Activated naive CD8-positive, alpha-beta T cell treated with anti-CD3 and anti-CD28 coated beads, Interleukin-2, amount 50 U/mL, for 24 hours (primary cell): ENCODE data around the gene NRN1L.
A peak's percentile ranks its signal among the peaks of the same experiment; 100 is the strongest.

ENCODE experiments used
- ATAC-seq: fragments of 150-1000 bp; cut with Tn5 transposase; one replicate; pipeline ENCODE4 v1.10.0; 2021
- DNase-seq: peaks from one replicate; pipeline ENCODE4 v3.0.0; 2021
- H3K27ac Mint-ChIP-seq: one replicate; pipeline ENCODE4 v1.8.0; 2021; ENCODE audit warnings: mild to moderate bottlenecking, mixed read lengths
- H3K27me3 Mint-ChIP-seq: one replicate; pipeline ENCODE4 v1.8.0; 2021; ENCODE audit warnings: mixed read lengths
- H3K36me3 Mint-ChIP-seq: one replicate; pipeline ENCODE4 v1.8.0; 2021; ENCODE audit warnings: low read depth, mixed read lengths
- H3K4me1 Mint-ChIP-seq: one replicate; pipeline ENCODE4 v1.8.0; 2021; ENCODE audit warnings: mixed read lengths
- H3K4me3 Mint-ChIP-seq: one replicate; pipeline ENCODE4 v1.8.0; 2021; ENCODE audit warnings: mild to moderate bottlenecking, moderate library complexity, mixed read lengths
- H3K9me3 Mint-ChIP-seq: one replicate; pipeline ENCODE4 v1.8.0; 2021; ENCODE audit warnings: mixed read lengths

The NRN1L gene

DNA sequence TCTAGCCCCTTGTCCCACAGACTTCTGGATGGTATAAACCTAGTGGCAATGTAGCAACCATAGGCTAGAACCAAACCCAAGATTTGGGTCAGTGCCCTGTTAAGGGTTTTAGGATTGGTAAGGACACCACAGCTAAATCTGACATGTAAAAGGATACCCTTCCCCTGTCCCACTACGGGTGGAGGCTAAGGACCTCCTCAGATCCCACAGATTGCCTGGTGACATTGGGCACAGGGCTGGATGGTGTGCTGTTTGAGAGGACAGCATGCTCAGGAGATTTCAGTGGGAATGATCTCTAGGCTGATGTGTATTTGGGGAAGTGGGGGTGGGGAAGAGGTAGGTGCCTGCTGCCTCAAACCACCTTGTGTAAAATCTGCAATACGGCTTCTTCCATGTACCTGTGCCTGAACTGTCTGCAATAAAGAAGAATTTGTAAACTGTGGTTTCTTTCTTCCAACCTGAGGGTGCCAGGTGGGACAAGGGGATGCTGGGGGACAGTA, 12.5 kb upstream of the NRN1L start:
- ATAC-seq (no peak), DNase-seq (no peak)
- Mint-ChIP-seq H3K4me3 (peak overlapping the region; percentile 83), H3K27me3 (no peaks in the 10 kb centered on the region), H3K27ac (peak overlapping the region; percentile 72), H3K9me3 (no peaks in the 10 kb centered on the region), H3K4me1 (peaks cover 25% of the 10 kb centered on the region), H3K36me3 (peaks cover 11% of the 10 kb centered on the region)

DNA sequence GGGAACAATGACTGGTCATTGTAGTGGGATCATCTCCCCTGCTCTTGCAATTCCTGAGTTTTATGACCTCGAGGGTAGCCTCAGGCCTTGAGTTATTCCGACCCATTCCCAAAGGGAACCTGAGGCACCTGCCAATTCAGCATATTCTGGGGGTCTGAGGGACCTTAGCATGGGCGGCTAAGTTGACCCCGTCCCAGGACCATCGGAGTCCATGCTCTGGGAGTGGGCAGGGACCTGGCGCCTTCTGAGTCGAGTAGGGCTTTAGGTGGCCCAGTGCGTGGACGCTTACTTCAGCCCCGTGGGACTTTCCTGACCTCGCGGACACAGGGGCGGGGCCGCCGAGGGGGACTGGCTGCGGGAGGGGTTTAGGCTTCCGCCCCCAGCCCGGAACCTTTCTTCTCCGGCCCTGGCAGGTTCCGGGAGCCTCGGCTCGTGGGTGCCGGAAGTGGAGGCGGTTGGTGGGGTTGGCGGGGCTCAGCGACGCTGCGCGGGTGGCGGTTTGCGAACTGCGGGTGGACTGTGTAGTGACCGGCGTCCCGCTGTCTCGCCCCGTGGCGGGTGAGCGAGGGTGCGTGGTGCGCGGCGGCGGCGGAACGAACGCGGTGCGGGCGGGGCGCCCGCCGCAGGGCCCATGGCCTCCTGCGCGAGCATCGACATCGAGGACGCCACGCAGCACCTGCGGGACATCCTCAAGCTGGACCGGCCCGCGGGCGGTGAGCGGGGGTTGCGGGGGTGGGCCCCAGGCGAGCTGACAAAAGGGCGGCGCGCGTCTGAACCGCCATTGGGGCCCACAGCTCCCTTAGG, 11.9 kb upstream of the NRN1L start, which contains the start of gene EDC4:
EDC4 (plus strand) TSS at position 422 of the 804 bp plus-strand sequence; CDS start at position 632, 210 bp downstream.
- no peaks in the 10 kb centered on the region for H3K9me3 Mint-ChIP-seq
- ATAC-seq = peak; percentile 91
- peaks cover 16% of the 10 kb centered on the region for H3K36me3 Mint-ChIP-seq
- H3K4me1 Mint-ChIP-seq = peaks cover 25% of the 10 kb centered on the region
- no peaks in the 10 kb centered on the region for H3K27me3 Mint-ChIP-seq
- DNase-seq = peak; percentile 92
- peak within 1 kb of the TSS; percentile 87 for H3K27ac Mint-ChIP-seq
- peak within 1 kb of the TSS; percentile 83 for H3K4me3 Mint-ChIP-seq

DNA sequence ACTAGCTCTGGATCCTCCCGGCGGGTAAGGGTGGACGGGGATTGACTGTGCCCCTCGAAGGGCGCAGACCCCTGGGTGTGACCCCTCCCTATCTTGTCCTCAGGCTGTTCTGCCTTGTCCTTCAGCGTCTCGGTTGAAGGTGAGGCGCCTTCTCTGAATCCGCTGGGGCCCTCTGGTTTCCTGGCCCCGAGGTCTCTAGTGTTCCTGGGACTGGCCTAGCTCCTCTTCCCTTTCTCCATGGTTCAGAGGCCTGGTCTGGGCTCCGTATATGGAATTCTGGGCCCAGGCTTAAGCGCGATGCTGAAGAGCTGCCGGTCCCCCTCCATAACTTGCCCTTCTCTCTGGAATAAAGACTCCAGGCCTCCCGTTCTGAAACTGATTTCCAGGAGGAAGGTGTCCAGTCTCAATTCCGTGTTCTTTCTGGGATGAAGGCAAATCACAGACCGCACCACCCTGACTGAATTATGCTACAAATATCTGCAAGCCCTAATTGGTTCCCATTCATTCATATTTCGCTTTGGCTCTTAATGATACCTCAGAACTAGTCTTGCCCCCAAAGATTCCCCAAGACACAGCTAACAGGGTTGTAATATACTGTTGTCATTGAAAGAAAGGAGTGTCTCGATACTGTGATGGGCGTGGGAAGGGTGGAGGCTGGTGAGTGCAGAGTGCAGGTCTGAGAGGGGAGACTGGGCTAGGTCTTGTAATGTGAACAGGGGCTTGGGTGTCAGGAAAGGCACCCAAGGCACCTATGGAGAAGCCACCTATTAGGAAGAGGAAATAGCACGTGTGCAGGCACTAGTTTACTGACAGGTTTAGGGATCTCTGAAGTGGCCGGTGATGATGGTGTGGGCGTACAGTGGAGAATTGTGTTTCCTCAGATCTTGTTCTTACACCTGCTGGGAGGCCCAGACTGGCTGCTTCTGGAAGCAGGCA, 11.0 kb upstream of the NRN1L start:
- peak overlapping the region; percentile 83 for H3K4me3 Mint-ChIP-seq
- DNase-seq (peak; percentile 8), ATAC-seq (no peak)
- peaks cover 25% of the 10 kb centered on the region for H3K4me1 Mint-ChIP-seq
- no peaks in the 10 kb centered on the region for H3K9me3 Mint-ChIP-seq
- H3K27ac Mint-ChIP-seq = peak overlapping the region; percentile 87
- peaks cover 20% of the 10 kb centered on the region for H3K36me3 Mint-ChIP-seq
- no peaks in the 10 kb centered on the region for H3K27me3 Mint-ChIP-seq

DNA sequence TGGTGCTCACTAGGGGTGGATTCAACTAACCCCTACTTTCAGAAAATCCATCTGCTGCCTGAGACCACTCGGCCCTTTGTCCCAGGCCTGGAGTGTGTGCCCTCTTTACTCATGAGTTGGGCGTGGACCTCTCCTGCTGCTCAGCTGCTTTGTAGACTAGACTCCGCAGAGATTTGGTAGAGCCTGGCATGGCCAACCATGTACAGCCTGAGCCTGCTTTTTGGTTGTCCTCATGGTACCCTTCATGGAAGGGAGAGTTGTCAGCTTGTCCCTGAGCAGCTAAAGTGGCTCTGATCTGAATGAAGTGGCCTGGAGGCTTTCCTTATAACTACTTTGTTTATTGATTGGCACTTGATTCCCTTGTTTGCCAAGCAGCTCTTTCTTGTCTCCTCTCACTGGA, 10.3 kb upstream of the NRN1L start:
- Mint-ChIP-seq H3K9me3 (no peaks in the 10 kb centered on the region), H3K36me3 (peaks cover 21% of the 10 kb centered on the region), H3K27ac (peak overlapping the region; percentile 87), H3K4me1 (peaks cover 25% of the 10 kb centered on the region), H3K4me3 (peak overlapping the region; percentile 83), H3K27me3 (no peaks in the 10 kb centered on the region)
- no peak for ATAC-seq
- no peak for DNase-seq

DNA sequence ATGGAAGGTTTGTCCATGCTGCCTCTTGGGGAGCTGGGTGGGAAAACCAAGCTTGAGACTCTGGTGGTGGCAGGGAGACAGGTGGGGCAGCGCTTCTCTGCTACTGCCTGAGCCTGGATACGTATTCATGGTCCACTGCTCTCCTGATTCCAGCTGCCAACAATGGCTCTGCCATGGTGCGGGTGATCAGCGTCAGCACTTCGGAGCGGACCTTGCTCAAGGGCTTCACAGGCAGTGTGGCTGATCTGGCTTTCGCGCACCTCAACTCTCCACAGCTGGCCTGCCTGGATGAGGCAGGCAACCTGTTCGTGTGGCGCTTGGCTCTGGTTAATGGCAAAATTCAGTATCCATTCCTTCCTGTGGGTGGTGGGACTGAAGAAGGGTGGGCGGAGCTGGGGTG, 7.6 kb upstream of the NRN1L start:
- ATAC-seq (no peak), DNase-seq (no peak)
- H3K27ac Mint-ChIP-seq = no peak overlapping the region
- H3K27me3 Mint-ChIP-seq = no peaks in the 10 kb centered on the region
- H3K4me1 Mint-ChIP-seq = peaks cover 25% of the 10 kb centered on the region
- no peaks in the 10 kb centered on the region for H3K9me3 Mint-ChIP-seq
- no peak overlapping the region for H3K4me3 Mint-ChIP-seq
- H3K36me3 Mint-ChIP-seq = peaks cover 13% of the 10 kb centered on the region

DNA sequence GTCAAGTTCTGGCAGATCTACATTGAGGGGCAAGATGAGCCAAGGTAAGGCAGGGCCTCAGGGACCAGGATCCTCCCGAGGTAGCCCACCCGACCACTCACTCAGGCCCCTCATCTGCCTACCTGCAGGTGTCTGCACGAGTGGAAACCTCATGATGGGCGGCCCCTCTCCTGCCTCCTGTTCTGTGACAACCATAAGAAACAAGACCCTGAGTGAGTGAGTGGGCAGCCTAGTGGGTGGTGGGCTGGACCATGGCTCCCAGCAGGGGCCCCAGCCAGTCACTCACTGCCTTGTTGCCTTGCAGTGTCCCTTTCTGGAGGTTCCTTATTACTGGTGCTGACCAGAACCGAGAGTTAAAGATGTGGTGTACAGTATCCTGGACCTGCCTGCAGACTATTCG, 6.5 kb upstream of the NRN1L start:
- Mint-ChIP-seq H3K4me3 (no peak overlapping the region), H3K27me3 (no peaks in the 10 kb centered on the region), H3K4me1 (peaks cover 20% of the 10 kb centered on the region), H3K9me3 (no peaks in the 10 kb centered on the region), H3K36me3 (peaks cover 15% of the 10 kb centered on the region), H3K27ac (no peak overlapping the region)
- no peak for DNase-seq
- no peak for ATAC-seq

DNA sequence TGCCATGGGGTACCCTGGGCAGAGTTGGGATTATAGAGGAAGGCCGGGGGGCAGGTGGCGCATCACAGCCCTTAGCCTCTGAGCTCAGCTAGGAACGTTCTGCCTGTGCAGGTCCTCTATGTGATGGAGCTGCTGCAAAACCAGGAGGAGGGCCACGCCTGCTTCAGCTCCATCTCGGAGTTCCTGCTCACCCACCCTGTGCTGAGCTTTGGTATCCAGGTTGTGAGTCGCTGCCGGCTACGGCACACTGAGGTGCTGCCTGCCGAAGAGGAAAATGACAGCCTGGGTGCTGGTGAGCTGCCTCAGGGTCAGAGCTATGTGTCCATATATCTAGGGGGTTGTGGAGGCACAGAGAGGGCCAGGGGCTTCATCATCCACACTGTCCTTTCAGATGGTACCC, 5.8 kb upstream of the NRN1L start:
- no peaks in the 10 kb centered on the region for H3K27me3 Mint-ChIP-seq
- DNase-seq (no peak), ATAC-seq (no peak)
- H3K9me3 Mint-ChIP-seq = no peaks in the 10 kb centered on the region
- H3K4me1 Mint-ChIP-seq = peaks cover 17% of the 10 kb centered on the region
- H3K4me3 Mint-ChIP-seq = no peak overlapping the region
- H3K27ac Mint-ChIP-seq = no peak overlapping the region
- H3K36me3 Mint-ChIP-seq = peaks cover 15% of the 10 kb centered on the region

DNA sequence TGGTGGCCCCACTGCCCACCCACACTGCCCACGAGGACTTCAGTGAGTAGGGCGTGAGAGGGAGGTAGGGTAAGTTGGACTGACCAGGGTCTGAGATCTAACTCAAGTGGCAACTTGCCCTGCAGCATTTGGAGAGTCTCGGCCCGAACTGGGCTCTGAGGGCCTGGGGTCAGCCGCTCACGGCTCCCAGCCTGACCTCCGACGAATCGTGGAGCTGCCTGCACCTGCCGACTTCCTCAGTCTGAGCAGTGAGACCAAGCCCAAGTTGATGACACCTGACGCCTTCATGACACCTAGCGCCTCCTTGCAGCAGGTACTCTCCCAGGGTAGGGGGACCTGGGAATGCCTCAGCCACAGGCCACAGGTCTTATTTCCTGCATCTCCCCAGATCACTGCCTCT, 5.2 kb upstream of the NRN1L start:
- Mint-ChIP-seq H3K27ac (no peak overlapping the region), H3K4me1 (peaks cover 11% of the 10 kb centered on the region), H3K4me3 (no peak overlapping the region), H3K27me3 (no peaks in the 10 kb centered on the region), H3K36me3 (peaks cover 17% of the 10 kb centered on the region), H3K9me3 (no peaks in the 10 kb centered on the region)
- ATAC-seq (no peak), DNase-seq (no peak)

DNA sequence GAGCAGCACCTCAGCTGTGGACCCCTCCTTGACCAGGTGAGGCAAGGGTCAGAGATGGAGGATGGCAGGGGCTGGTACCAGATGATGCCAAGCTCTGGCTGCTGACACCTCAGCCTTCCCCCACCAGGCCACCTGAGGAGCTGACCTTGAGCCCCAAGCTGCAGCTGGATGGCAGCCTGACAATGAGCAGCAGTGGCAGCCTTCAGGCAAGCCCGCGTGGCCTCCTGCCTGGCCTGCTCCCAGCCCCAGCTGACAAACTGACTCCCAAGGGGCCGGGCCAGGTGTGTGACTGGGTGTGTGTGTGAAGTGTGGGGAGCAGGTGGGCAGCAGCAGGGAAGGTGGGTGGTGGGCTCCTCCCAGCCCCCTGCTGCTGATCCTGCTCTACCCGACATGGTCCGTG, 4.7 kb upstream of the NRN1L start:
- no peak for DNase-seq
- Mint-ChIP-seq H3K4me3 (no peak overlapping the region), H3K9me3 (no peaks in the 10 kb centered on the region), H3K27me3 (no peaks in the 10 kb centered on the region), H3K36me3 (peaks cover 18% of the 10 kb centered on the region), H3K27ac (no peak overlapping the region), H3K4me1 (peaks cover 7% of the 10 kb centered on the region)
- no peak for ATAC-seq

DNA sequence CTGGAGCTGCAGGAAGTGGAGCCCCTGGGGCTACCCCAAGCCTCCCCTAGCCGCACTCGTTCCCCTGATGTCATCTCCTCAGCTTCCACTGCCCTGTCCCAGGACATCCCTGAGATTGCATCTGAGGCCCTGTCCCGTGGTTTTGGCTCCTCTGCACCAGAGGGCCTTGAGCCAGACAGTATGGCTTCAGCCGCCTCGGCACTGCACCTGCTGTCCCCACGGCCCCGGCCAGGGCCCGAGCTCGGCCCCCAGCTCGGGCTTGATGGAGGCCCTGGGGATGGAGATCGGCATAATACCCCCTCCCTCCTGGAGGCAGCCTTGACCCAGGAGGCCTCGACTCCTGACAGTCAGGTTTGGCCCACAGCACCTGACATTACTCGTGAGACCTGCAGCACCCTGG, 4.1 kb upstream of the NRN1L start:
- no peak overlapping the region for H3K27ac Mint-ChIP-seq
- no peaks in the 10 kb centered on the region for H3K9me3 Mint-ChIP-seq
- ATAC-seq = no peak
- H3K27me3 Mint-ChIP-seq = no peaks in the 10 kb centered on the region
- no peak overlapping the region for H3K4me3 Mint-ChIP-seq
- H3K36me3 Mint-ChIP-seq = peaks cover 18% of the 10 kb centered on the region
- H3K4me1 Mint-ChIP-seq = peaks cover under 1% of the 10 kb centered on the region
- no peak for DNase-seq

DNA sequence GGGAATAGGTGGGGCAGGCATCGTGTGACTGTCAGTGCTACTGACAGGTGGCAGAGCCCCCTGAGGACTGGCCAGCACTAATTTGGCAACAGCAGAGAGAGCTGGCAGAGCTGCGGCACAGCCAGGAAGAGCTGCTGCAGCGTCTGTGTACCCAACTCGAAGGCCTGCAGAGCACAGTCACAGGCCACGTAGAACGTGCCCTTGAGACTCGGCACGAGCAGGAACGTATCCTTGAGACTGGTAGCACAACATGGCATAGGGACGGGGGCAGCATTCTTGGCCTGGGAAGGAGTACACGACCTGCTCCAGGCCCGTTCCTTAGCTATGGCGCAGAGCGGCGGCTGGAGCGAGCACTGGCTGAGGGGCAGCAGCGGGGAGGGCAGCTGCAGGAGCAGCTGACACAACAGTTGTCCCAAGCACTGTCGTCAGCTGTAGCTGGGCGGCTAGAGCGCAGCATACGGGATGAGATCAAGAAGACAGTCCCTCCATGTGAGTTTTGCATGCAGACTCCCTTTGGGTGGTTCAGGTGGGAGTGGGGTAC, 3.0 kb upstream of the NRN1L start:
- ATAC-seq (no peak), DNase-seq (no peak)
- H3K27ac Mint-ChIP-seq = no peak overlapping the region
- no peaks in the 10 kb centered on the region for H3K9me3 Mint-ChIP-seq
- H3K27me3 Mint-ChIP-seq = no peaks in the 10 kb centered on the region
- H3K4me3 Mint-ChIP-seq = no peak overlapping the region
- no peaks in the 10 kb centered on the region for H3K4me1 Mint-ChIP-seq
- peaks cover 18% of the 10 kb centered on the region for H3K36me3 Mint-ChIP-seq

DNA sequence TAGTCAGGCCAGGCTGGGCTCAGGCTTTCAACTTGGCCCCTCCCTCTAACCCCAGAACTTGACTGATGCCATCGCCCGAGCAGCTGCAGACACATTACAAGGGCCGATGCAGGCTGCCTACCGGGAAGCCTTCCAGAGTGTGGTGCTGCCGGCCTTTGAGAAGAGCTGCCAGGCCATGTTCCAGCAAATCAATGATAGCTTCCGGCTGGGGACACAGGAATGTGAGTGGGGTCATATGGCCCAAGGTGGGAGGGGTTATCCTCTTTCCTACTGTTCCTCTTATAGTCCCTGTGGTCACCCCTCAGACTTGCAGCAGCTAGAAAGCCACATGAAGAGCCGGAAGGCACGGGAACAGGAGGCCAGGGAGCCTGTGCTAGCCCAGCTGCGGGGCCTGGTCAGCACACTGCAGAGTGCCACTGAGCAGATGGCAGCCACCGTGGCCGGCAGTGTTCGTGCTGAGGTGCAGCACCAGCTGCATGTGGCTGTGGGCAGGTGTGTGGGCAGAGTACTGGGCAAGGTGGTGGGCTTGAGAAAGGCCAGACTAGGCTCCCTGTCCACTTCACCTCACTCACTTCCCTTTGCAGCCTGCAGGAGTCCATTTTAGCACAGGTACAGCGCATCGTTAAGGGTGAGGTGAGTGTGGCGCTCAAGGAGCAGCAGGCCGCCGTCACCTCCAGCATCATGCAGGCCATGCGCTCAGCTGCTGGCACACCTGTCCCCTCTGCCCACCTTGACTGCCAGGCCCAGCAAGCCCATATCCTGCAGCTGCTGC, 2.1 kb upstream of the NRN1L start:
- Mint-ChIP-seq H3K4me3 (no peak overlapping the region), H3K9me3 (no peaks in the 10 kb centered on the region), H3K4me1 (no peaks in the 10 kb centered on the region), H3K27ac (no peak overlapping the region), H3K36me3 (peaks cover 13% of the 10 kb centered on the region), H3K27me3 (no peaks in the 10 kb centered on the region)
- DNase-seq = no peak
- no peak for ATAC-seq

DNA sequence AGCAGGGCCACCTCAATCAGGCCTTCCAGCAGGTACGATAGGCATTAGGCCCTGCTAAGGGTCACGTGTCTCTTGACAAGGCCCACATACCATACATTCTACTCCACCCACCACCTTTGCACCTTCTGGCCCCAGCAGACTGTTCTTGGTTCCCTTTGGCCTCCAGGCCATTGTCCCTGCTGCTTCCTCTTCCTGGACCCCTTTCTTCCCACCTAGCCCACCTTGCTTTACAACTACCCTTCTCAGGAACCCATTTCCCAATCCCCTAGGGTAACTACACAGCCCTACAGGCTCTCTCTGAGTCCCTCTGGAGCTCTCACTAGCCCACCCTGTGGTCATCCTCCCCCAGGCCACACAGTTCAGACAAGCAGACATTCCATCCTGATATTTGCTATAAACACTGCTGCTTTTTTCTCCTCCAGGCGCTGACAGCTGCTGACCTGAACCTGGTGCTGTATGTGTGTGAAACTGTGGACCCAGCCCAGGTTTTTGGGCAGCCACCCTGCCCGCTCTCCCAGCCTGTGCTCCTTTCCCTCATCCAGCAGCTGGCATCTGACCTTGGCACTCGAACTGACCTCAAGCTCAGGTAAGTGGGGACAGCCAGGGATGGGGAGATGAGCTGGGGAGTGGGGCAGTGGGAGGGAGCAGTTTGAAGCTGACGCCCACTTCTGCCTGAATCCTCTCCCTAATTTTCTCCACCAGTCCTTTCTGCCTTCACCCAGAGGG, 1.4 kb upstream of the NRN1L start:
- H3K9me3 Mint-ChIP-seq = no peaks in the 10 kb centered on the region
- peaks cover 7% of the 10 kb centered on the region for H3K36me3 Mint-ChIP-seq
- DNase-seq (no peak), ATAC-seq (no peak)
- no peaks in the 10 kb centered on the region for H3K27me3 Mint-ChIP-seq
- H3K4me1 Mint-ChIP-seq = no peaks in the 10 kb centered on the region
- no peak overlapping the region for H3K27ac Mint-ChIP-seq
- no peak overlapping the region for H3K4me3 Mint-ChIP-seq
